ENCODE measurements around the gene CASP7.

GRCh38 chr10:113752553-113752952 is 72.8 kb downstream of the CASP7 start:
- TF ChIP-seq EZH2 (IDR thresholded peaks at IDR 0.05; ENCODE audit: insufficient read depth, low read length) (no peak), CTCF (IDR thresholded peaks at IDR 0.05; ENCODE audit: insufficient read depth, low read depth, low read length) (no peak)
